Hematopoietic multipotent progenitor cell (in vitro differentiated cells): ENCODE results near the gene STXBP5L. TPM values are rescaled to one million over a fixed set of nuclear protein-coding genes. Genes with fewer than 3 reads are reported as not detected.
A peak's percentile ranks its signal among the peaks of the same experiment; 100 is the strongest.
"Not testable (repeated sequence)": the region's sequence is repeated elsewhere in the genome, so short reads cannot be mapped to it uniquely, and the experiment has no call there.

Experiments
- DNase-seq, 3 donors: peaks; one replicate each; pipeline ENCODE4 v3.0.0-alpha.2; 2011 to 2015; ENCODE audit warnings: low read depth in 2 of 3, low spot score in 2 of 3
- total RNA-seq: library from RNA; depleted of rRNA; stranded (reverse); fragments of >200 nt; gene quantifications from one replicate; pipeline ENCODE4 v1.2.3, GENCODE V29; 2012

STXBP5L gene
- total RNA-seq: not detected

GRCh38 chr3:120908030-120908794 is at the start of gene STXBP5L:
Gene STXBP5L, plus strand, starts transcription at chr3:120908205. Its CDS starts 1,374 bp downstream, at chr3:120909579.
- peak in 2 of 3 donors; percentile 67 to 69 for DNase-seq

- DNase-seq: no peak
Observed at GRCh38 chr3:120858521-120858920, 49.5 kb upstream of the STXBP5L start.

GRCh38 chr3:120864541-120864940 is 43.5 kb upstream of the STXBP5L start:
- no peak for DNase-seq

GRCh38 chr3:120875507-120875906 is 32.5 kb upstream of the STXBP5L start:
- no peak for DNase-seq

GRCh38 chr3:120875989-120876388 is 32.0 kb upstream of the STXBP5L start:
- DNase-seq: no peak

GRCh38 chr3:120879411-120879810 is 28.6 kb upstream of the STXBP5L start:
- no peak for DNase-seq

- no peak for DNase-seq
Observed at GRCh38 chr3:120892921-120893320, 15.1 kb upstream of the STXBP5L start.

- peak in 2 of 3 donors; percentile 4 to 31 for DNase-seq
Observed at GRCh38 chr3:120894316-120895057, 13.5 kb upstream of the STXBP5L start.

GRCh38 chr3:120901716-120902115 is 6.3 kb upstream of the STXBP5L start:
- DNase-seq: not testable (repeated sequence)

GRCh38 chr3:120903221-120903620 is 4.8 kb upstream of the STXBP5L start:
- DNase-seq: no peak

- no peak for DNase-seq
Observed at GRCh38 chr3:120907659-120908029, 361 bp upstream of the STXBP5L start.

- peak in 2 of 3 donors; percentile 5 to 24 for DNase-seq
Observed at GRCh38 chr3:120908795-120909601, 993 bp downstream of the STXBP5L start.

GRCh38 chr3:120909602-120909878 is 1.5 kb downstream of the STXBP5L start:
- DNase-seq: no peak

- no peak for DNase-seq
Observed at GRCh38 chr3:120926146-120926545, 18.1 kb downstream of the STXBP5L start.

- DNase-seq: no peak
Observed at GRCh38 chr3:120928991-120929390, 21.0 kb downstream of the STXBP5L start.

GRCh38 chr3:120931593-120931992 is 23.6 kb downstream of the STXBP5L start:
- DNase-seq: no peak

- no peak for DNase-seq
Observed at GRCh38 chr3:120956143-120956542, 48.1 kb downstream of the STXBP5L start.

GRCh38 chr3:120982608-120983320 is 74.8 kb downstream of the STXBP5L start:
- DNase-seq: no peak

- DNase-seq: no peak
Observed at GRCh38 chr3:120983321-120983665, 75.3 kb downstream of the STXBP5L start.

- DNase-seq: no peak
Observed at GRCh38 chr3:120983841-120984240, 75.8 kb downstream of the STXBP5L start.

GRCh38 chr3:120985242-120985641 is 77.2 kb downstream of the STXBP5L start:
- DNase-seq: no peak
